Cardiac fibroblast (primary cell): ENCODE data around the gene FAM184B.

ENCODE experiments used
- DNase-seq, 2 donors: peaks; one replicate each; pipeline versions ENCODE4 v3.0.0 to v3.0.0-alpha.2; 2010; ENCODE audit warnings: low read depth in 2 of 2
- H3K4me3 ChIP-seq, 2 donors: replicated peaks in 1 of 2; 1 replicate in 1 of 2; 2 replicates in 1 of 2; pipeline ENCODE4 v1.5.1; 2011; ENCODE audit warnings: low read depth in 2 of 2, low read length in 2 of 2, mild to moderate bottlenecking in 2 of 2, moderate library complexity in 1 of 2
- CTCF ChIP-seq: IDR thresholded peaks from one replicate; pipeline ENCODE4 v1.5.1; 2011; ENCODE audit warnings: low read depth, mild to moderate bottlenecking, low read length, inconsistent platforms

FAM184B gene

GRCh38 chr4:17797808-17798207 is 16.4 kb upstream of the FAM184B start:
- DNase-seq: no peak
- no peak overlapping the region for H3K4me3 ChIP-seq
- no peak for TF ChIP-seq CTCF

GRCh38 chr4:17794730-17795129 is 13.3 kb upstream of the FAM184B start:
- TF ChIP-seq CTCF: no peak
- DNase-seq: no peak
- H3K4me3 ChIP-seq: no peak overlapping the region

- TF ChIP-seq CTCF: no peak
- no peak for DNase-seq
- no peak overlapping the region for H3K4me3 ChIP-seq
These were observed 7.5 kb upstream of the FAM184B start for GRCh38 chr4:17788956-17789355.

GRCh38 chr4:17787315-17787714 is 5.9 kb upstream of the FAM184B start:
- no peak overlapping the region for H3K4me3 ChIP-seq
- no peak for TF ChIP-seq CTCF
- peak in 1 of 2 donors; percentile 56 for DNase-seq

- TF ChIP-seq CTCF: no peak
- no peak for DNase-seq
- H3K4me3 ChIP-seq: no peak overlapping the region
These were observed 5.1 kb upstream of the FAM184B start for GRCh38 chr4:17786567-17786966.

- no peak for DNase-seq
- no peak for TF ChIP-seq CTCF
- no peak overlapping the region for H3K4me3 ChIP-seq
These were observed 4.4 kb upstream of the FAM184B start for GRCh38 chr4:17785858-17786257.
